Measurements from ENCODE around the gene C1orf141. TPM values are rescaled to one million over a fixed set of nuclear protein-coding genes. Genes with fewer than 3 reads are reported as not detected.

Gene C1orf141
- polyA plus RNA-seq, 1 donor (not counting 4 experiments of a cell fraction or from before 2014, with no cell fraction given), result not detected

DNA sequence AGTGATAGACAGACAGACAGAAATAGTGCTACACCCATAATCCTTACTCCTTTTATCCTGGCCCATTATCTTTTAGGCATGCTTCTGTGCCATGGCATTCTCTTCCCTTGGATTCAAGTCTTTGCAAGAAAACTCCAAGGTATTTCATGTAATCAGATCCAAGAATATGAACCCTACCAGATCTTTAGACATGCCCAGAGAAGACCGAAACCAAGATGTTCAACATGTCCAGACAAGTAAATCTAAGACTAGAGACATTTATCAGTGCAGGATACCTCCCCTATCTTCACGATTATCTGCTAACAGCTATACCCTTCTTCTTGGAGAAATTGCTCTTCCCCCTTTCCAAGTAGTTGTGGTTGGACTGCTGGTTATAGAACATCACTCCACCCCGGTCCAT lies 11.8 kb upstream of the C1orf141 start:
- no peak for TF ChIP-seq EZH2 (IDR thresholded peaks at IDR 0.05; ENCODE audit: low read length)
- TF ChIP-seq, protein P1, sequence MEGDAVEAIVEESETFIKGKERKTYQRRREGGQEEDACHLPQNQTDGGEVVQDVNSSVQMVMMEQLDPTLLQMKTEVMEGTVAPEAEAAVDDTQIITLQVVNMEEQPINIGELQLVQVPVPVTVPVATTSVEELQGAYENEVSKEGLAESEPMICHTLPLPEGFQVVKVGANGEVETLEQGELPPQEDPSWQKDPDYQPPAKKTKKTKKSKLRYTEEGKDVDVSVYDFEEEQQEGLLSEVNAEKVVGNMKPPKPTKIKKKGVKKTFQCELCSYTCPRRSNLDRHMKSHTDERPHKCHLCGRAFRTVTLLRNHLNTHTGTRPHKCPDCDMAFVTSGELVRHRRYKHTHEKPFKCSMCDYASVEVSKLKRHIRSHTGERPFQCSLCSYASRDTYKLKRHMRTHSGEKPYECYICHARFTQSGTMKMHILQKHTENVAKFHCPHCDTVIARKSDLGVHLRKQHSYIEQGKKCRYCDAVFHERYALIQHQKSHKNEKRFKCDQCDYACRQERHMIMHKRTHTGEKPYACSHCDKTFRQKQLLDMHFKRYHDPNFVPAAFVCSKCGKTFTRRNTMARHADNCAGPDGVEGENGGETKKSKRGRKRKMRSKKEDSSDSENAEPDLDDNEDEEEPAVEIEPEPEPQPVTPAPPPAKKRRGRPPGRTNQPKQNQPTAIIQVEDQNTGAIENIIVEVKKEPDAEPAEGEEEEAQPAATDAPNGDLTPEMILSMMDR (optimal IDR thresholded peaks at IDR 0.05 in 1 of 3, IDR thresholded peaks at IDR 0.05 in 1 of 3, conservative IDR thresholded peaks at IDR 0.05 in 1 of 3; ENCODE audit: extremely low read depth in 1 of 3, insufficient read depth in 2 of 3, low read length in 3 of 3), result no peak
- Histone ChIP-seq H3K4me3 (ENCODE audit: control insufficient read depth in 2 of 3, extremely low read depth in 1 of 3, insufficient read depth in 2 of 3, low read depth in 1 of 3, low read length in 3 of 3) (no peak overlapping the region), H3K9ac (ENCODE audit: control insufficient read depth, extremely low read depth, insufficient read depth, low read length) (no peak overlapping the region), H3K9me1 (ENCODE audit: control insufficient read depth, extremely low read depth, insufficient read depth, low read length) (no peaks in the 10 kb centered on the region), H3K9me3 (ENCODE audit: control insufficient read depth, low read depth, low read length) (no peaks in the 10 kb centered on the region), H2AFZ (ENCODE audit: control insufficient read depth, low read length) (peak overlapping the region; percentile 36), H3K79me2 (ENCODE audit: control insufficient read depth, insufficient read depth, low read length) (no peaks in the 10 kb centered on the region), H3K27ac (ENCODE audit: control insufficient read depth, insufficient read depth, low read length) (no peak overlapping the region), H3K4me2 (ENCODE audit: control insufficient read depth, extremely low read depth, insufficient read depth, low read depth, low read length) (peak overlapping the region; percentile 27), H3K36me3 (ENCODE audit: control insufficient read depth in 2 of 2, extremely low read depth in 1 of 2, insufficient read depth in 2 of 2, low read length in 2 of 2) (no peaks in the 10 kb centered on the region), H3K4me1 (ENCODE audit: control insufficient read depth, extremely low read depth, insufficient read depth, low read length) (peaks cover 18% of the 10 kb centered on the region), H4K20me1 (ENCODE audit: control insufficient read depth, extremely low read depth, insufficient read depth, low read length) (no peaks in the 10 kb centered on the region), H3K27me3 (ENCODE audit: control insufficient read depth, extremely low read depth, insufficient read depth, low read length) (no peaks in the 10 kb centered on the region)
- peak; percentile 76 for FAIRE-seq
- dilution Hi-C loops (cut with MboI; ENCODE audit: extremely low pct_ligation_motif_present, low sequenced_read_pairs), result no loop called here
- no peak for DNase-seq (ENCODE audit: low read depth, low spot score)

DNA sequence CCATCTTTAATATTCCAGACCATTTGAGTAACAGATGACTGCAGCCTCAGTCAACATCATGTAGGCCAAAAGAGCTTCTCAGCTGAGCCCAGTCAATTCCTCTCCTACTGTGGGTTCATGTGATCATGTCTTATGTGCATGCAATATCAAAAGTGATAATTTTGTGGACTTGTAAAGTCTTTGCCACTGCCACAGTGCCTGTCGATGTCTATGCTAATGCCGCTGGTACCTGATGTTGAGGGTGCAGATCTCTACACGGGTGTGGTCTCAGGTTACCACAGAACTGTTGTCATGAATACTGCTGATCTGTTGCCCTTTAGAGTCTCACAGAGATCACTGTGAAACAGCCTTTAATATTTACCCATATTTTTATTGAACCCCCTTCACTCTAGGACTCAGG lies 11.3 kb upstream of the C1orf141 start:
- DNase-seq (ENCODE audit: low read depth, low spot score) (no peak), FAIRE-seq (peak; percentile 61)
- TF ChIP-seq EZH2 (IDR thresholded peaks at IDR 0.05; ENCODE audit: low read length), result no peak
- TF ChIP-seq, protein P1 (optimal IDR thresholded peaks at IDR 0.05 in 1 of 3, IDR thresholded peaks at IDR 0.05 in 1 of 3, conservative IDR thresholded peaks at IDR 0.05 in 1 of 3; ENCODE audit: extremely low read depth in 1 of 3, insufficient read depth in 2 of 3, low read length in 3 of 3), result no peak
- dilution Hi-C loops (cut with MboI; ENCODE audit: extremely low pct_ligation_motif_present, low sequenced_read_pairs), result no loop called here
- Histone ChIP-seq H3K9me1 (ENCODE audit: control insufficient read depth, extremely low read depth, insufficient read depth, low read length) (no peaks in the 10 kb centered on the region), H3K79me2 (ENCODE audit: control insufficient read depth, insufficient read depth, low read length) (no peaks in the 10 kb centered on the region), H2AFZ (ENCODE audit: control insufficient read depth, low read length) (no peak overlapping the region), H3K9me3 (ENCODE audit: control insufficient read depth, low read depth, low read length) (no peaks in the 10 kb centered on the region), H3K9ac (ENCODE audit: control insufficient read depth, extremely low read depth, insufficient read depth, low read length) (no peak overlapping the region), H3K36me3 (ENCODE audit: control insufficient read depth in 2 of 2, extremely low read depth in 1 of 2, insufficient read depth in 2 of 2, low read length in 2 of 2) (no peaks in the 10 kb centered on the region), H3K4me3 (ENCODE audit: control insufficient read depth in 2 of 3, extremely low read depth in 1 of 3, insufficient read depth in 2 of 3, low read depth in 1 of 3, low read length in 3 of 3) (no peak overlapping the region), H3K4me1 (ENCODE audit: control insufficient read depth, extremely low read depth, insufficient read depth, low read length) (peaks cover 18% of the 10 kb centered on the region), H4K20me1 (ENCODE audit: control insufficient read depth, extremely low read depth, insufficient read depth, low read length) (no peaks in the 10 kb centered on the region), H3K27ac (ENCODE audit: control insufficient read depth, insufficient read depth, low read length) (no peak overlapping the region), H3K4me2 (ENCODE audit: control insufficient read depth, extremely low read depth, insufficient read depth, low read depth, low read length) (no peak overlapping the region), H3K27me3 (ENCODE audit: control insufficient read depth, extremely low read depth, insufficient read depth, low read length) (no peaks in the 10 kb centered on the region)
